ENCODE measurements around the gene FOXJ3. TPM values are rescaled to one million over a fixed set of nuclear protein-coding genes. Genes with fewer than 3 reads are reported as not detected.

FOXJ3 gene
- total and polyA plus RNA-seq, 10 donors, result 8.9 to 85.8 (median 57.3) TPM

GRCh38 chr1:42133390-42133789 lies 201.6 kb downstream of the FOXJ3 start:
- no peak for TF ChIP-seq POLR2AphosphoS5 (IDR thresholded peaks at IDR 0.05)
- TF ChIP-seq CTCF (IDR thresholded peaks at IDR 0.05 in 8 of 11, conservative IDR thresholded peaks at IDR 0.05 in 3 of 11), result no peak
- no peak for TF ChIP-seq POLR2A (IDR thresholded peaks at IDR 0.05)
- intact Hi-C loops (cut with DNase I; ENCODE audit: low total_unique reads), result no loop called here
- 88 to 94% (median 90%) methylated on average over 5 of the region's 5 CpGs for WGBS, 5 donors
- Histone ChIP-seq H3K4me3 (no peak overlapping the region), H3K9me3 (no peaks in the 10 kb centered on the region), H3K36me3 (no peaks in the 10 kb centered on the region), H3K27me3 (replicated peaks in 1 of 7) (peaks cover 0 to 5% (median 0%) of the 10 kb centered on the region in 7 donors), H3K4me1 (no peaks in the 10 kb centered on the region), H3K27ac (no peak overlapping the region)
- no peak for DNase-seq

- Histone ChIP-seq H3K4me1 (no peaks in the 10 kb centered on the region), H3K27ac (no peak overlapping the region), H3K27me3 (replicated peaks in 1 of 7) (peaks cover 0 to 5% (median 0%) of the 10 kb centered on the region in 7 donors), H3K36me3 (no peaks in the 10 kb centered on the region), H3K9me3 (no peaks in the 10 kb centered on the region), H3K4me3 (no peak overlapping the region)
- no peak for DNase-seq
- intact Hi-C loops (cut with DNase I; ENCODE audit: low total_unique reads), result no loop called here
- 74 to 90% (median 87%) methylated on average over 5 of the region's 5 CpGs for WGBS, 5 donors
- TF ChIP-seq CTCF (IDR thresholded peaks at IDR 0.05 in 8 of 11, conservative IDR thresholded peaks at IDR 0.05 in 3 of 11) (no peak), POLR2AphosphoS5 (IDR thresholded peaks at IDR 0.05) (no peak), POLR2A (IDR thresholded peaks at IDR 0.05) (no peak)
Observed at GRCh38 chr1:42130061-42130660, 204.9 kb downstream of the FOXJ3 start.

GRCh38 chr1:42128964-42129363 lies 206.1 kb downstream of the FOXJ3 start:
- Histone ChIP-seq H3K27ac (no peak overlapping the region), H3K36me3 (no peaks in the 10 kb centered on the region), H3K27me3 (replicated peaks in 1 of 7) (peaks cover 0 to 5% (median 0%) of the 10 kb centered on the region in 7 donors), H3K9me3 (no peaks in the 10 kb centered on the region), H3K4me1 (no peaks in the 10 kb centered on the region), H3K4me3 (no peak overlapping the region)
- no peak for TF ChIP-seq POLR2AphosphoS5 (IDR thresholded peaks at IDR 0.05)
- no peak for TF ChIP-seq CTCF (IDR thresholded peaks at IDR 0.05 in 8 of 11, conservative IDR thresholded peaks at IDR 0.05 in 3 of 11)
- no peak for TF ChIP-seq POLR2A (IDR thresholded peaks at IDR 0.05)
- 76 to 89% (median 81%) methylated on average over 3 of the region's 3 CpGs for WGBS, 5 donors
- intact Hi-C loops (cut with DNase I; ENCODE audit: low total_unique reads), result no loop called here
- DNase-seq, result no peak

GRCh38 chr1:42128499-42128898 lies 206.5 kb downstream of the FOXJ3 start:
- H3K4me3 ChIP-seq, result no peak overlapping the region
- no peaks in the 10 kb centered on the region for H3K36me3 ChIP-seq
- intact Hi-C loops (cut with DNase I; ENCODE audit: low total_unique reads), result no loop called here
- TF ChIP-seq POLR2A (IDR thresholded peaks at IDR 0.05) (no peak), CTCF (IDR thresholded peaks at IDR 0.05 in 8 of 11, conservative IDR thresholded peaks at IDR 0.05 in 3 of 11) (no peak), POLR2AphosphoS5 (IDR thresholded peaks at IDR 0.05) (no peak)
- no peak overlapping the region for H3K27ac ChIP-seq
- 67 to 94% (median 83%) methylated on average over 2 of the region's 2 CpGs for WGBS, 5 donors
- no peaks in the 10 kb centered on the region for H3K4me1 ChIP-seq
- H3K9me3 ChIP-seq, result no peaks in the 10 kb centered on the region
- DNase-seq, result no peak
- H3K27me3 ChIP-seq (replicated peaks in 1 of 7), result peaks cover 0 to 5% (median 0%) of the 10 kb centered on the region in 7 donors

Data from spleen (tissue), 11 donors.